HG03565 (cell line): ENCODE results near the gene TEX2.

Experiments used
- ATAC-seq: cut with Tn5 transposase; IDR thresholded peaks from one replicate; pipeline ENCODE4 v1.9.1; 2021; ENCODE audit warnings: mild to moderate bottlenecking, moderate library complexity; ENCODE audit not compliant: unreplicated experiment

TEX2 gene

DNA sequence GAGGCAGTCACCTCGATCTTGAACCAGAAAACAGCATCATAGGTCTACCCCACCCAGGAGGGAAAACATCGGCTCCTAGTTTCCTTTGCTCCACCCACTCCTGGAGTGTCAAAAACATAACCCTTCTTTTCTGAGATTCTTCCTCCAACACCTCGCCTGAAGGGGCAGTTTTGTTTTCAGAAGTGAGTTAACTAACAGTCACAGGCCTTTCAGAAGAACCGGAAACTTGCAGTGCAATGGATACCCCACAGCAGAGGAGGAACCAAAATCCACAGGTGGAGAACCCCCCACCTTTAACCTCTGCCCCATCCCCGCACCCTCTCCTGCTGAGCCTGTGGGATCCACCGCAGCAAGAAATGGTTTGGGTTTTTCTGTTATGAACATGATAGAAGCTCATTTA is 7.8 kb upstream of the TEX2 start:
- ATAC-seq = no peak

DNA sequence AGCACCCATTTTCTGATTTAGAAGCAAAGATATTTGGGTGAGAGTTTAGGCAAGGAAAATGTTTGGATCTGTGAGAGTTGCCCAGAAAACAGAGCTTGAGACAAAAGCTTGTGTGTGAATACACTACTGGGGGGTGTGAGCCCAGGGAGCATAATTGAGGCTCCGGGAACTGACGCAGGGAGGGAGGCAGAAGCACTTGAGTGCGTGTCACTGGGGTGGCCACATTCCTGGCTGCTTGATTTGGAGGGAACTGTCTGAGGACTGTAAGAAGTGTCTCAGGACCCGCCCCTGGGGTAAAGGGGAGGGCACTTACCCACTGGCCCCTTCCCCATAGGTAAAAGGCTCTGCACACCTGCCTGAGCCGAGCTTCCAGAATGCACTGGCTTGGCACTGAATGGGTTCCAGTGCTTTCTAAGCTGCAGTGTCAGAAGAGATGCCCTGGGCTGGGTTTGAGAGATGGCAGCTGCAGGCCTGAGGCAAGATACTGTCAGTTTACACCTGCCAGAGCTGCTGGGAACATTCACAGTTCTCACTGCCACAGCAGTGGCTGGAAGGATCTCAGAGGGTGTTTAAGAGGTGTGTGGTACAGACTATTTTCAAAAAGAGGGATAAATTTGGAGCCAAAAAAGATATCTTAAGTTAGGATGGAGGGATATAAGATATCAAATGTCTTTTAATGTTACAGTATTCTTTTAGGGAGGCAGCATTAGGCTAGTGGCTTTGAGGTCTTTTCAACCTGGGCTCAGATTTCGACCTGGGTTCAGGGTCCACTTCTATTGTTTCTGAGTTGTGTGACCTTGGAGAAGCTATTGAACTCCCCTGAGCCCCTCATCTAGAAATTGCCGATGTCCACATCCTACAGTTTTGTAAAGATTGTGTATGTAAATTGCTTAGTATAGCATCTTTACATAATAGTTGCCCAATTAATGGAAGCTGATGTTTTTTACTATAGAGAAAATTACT is 6.9 kb upstream of the TEX2 start:
- ATAC-seq = no peak

GRCh38 chr17:64264891-64265290 is 1.8 kb upstream of the TEX2 start:
- ATAC-seq = no peak

DNA sequence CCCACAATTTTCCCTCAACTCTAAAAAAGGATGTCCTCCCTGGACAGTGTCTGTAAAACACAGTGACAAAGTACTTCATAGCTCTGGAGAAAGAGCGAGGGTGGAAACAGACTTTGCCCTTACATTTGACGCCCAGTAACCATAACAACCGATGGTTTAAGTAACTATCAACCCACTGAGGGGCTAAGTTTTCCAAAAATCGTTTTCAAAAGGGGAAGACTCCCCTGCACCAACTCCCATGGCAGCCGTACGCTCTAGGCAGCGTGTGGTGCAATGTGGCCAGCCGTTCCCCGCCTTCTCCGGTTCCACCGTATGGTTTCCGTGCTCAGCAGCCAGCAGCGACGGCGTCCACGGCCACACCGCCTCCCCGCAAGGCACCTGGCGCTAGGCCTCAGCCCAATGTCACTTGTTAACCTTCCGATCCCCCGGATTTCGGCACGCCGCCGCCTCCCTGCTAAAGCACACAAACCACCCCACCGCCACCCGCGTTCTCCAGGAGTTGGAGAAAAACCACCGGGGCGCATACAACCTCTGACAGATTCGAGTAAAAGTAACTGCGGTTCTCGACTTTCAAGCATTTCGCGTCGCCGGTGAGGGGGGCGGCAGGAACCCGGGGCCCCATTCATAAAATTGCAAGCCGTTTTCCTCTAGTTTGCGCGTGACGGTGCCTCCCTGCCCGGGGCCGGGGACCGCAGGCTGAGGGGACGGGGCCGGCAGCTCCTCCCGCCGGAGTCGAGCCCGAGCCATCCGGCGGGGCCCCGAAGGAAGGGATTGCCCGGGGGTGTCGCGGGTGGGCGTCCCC is 661 bp downstream of the TEX2 start:
- ATAC-seq = peak; percentile 7

DNA sequence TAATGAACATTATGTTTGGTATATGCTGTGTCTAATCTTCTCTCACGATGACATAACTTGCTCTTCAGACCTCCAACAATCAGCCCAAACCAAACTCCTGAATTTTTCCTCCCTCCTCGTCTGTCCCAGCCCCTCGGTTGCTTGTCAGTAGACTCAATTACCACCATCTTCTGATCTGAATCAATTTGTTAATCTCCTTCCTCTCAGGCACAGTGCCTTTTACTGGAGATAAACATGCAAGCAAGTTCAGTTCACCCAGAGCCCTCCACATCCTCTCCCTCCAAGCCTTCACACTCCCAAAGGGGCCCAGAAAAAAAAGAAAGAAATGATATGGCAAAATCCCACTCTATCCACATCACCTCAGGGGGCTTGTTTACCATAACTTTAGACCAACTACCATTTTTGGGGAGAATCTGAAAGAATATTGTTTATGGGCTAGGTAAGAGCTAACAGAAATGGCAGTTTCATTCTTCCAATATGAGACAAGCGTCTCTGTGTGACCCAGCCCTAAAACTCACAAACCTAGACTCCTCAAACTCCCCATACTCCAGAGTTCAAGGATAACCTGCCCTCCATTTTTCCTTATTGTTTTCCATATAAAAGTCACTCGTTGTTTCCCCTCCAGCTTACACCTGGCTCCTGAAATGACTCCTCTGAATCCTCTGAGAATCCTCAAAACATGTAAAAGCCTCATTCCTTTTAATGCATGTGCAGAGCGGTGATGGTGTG is 1.5 kb downstream of the TEX2 start:
- ATAC-seq = no peak

DNA sequence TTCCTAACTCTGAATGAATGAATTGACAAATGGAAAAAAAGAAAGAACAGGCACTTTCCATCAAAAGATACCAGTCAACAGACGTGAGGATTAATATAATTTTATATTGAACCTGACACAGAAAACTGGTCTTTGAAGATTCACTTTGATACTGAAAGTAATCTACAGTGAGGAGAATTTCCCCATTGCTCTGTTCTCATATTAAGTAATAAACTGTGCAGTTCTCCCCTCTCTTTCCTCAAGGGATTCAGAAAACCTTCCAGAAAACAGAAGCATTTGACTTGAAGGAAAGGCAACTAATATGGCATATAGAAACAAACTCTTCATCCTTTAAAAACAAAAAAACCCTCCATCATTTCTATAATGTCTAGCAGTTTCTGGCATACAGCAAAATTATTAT is 2.2 kb downstream of the TEX2 start:
- no peak for ATAC-seq

DNA sequence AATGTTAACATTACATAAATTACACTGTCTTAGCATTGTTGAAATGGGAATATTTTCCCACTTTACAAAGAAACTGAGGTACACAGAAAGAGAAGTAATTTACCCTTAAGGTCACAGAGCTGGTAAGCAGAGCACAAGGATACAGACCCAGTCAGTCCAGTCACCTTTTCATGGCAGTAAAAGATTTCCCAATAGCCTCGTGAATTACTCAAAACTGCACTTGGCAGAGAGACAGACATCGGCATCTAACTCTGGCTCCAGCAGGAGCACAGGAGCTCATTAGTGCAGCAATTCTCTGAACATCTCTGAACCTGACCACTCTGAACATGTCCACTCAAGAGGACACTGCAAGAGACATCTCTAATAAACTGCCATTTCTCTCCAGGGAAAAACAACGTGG is 3.1 kb downstream of the TEX2 start:
- no peak for ATAC-seq

GRCh38 chr17:64259426-64259825 is 3.6 kb downstream of the TEX2 start:
- ATAC-seq = no peak

DNA sequence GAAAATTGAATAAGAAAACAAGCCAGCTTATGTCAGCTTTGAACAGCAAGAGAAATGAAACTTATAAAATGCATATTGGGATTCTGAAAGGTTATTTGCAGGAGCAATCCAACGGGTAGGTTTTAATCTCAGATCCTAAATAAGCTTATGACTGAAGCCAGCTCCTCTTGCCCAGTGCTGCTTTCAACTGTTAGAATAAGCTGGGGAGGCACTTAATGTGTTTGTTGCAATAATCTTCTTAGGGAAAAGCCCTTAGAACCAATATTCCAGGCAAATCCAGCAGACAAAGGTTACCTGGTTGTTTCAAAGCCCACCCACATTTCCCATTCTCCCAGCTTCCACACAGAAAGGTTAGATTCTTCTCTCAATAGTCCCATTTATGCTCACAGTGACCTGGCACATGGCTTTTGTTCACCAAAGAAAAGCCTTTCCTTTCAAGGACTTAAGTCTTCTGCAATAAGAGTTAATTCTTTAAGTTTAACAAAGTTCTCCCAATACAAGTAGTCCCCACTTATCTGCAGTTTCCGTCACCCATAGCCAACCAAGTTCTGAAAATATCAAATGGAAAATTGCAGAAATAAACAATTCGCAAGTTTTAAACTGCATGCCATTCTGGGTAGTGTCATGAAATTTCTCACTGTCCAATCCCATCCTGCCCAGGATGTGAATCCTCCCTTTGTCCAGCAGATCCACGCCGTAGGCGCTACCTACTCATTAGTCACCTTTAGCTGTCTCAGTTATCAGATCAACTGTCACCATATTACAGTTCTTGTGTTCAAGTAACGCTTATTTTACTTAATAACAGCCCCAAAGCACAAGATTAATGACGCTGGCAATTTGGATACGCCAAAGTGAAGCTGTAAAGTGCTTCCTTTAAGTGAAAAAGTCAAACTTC is 5.9 kb downstream of the TEX2 start:
- ATAC-seq = no peak

GRCh38 chr17:64255764-64256163 is 7.3 kb downstream of the TEX2 start:
- ATAC-seq = no peak

- ATAC-seq = no peak
Measured at GRCh38 chr17:64254755-64255154, 8.3 kb downstream of the TEX2 start.

DNA sequence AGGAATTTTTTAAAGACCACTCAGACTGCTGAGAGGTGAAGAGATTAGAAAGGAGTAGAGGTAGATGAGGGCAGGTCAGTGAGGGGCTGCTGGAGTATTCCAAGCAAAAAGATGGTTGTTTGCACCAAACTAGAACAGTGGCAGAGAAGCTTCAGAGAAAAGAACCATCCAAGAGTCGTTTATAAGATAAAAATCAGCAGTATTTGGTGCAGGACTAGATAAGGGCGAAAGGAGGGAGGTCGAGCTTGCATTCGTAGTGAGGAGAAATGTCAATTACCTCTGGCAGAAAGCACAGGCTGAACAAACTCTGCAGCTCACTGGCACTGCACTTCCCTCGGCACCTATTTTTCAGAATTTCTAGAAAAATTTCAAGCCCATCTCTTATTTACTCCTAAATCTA is 9.6 kb downstream of the TEX2 start:
- ATAC-seq = no peak

DNA sequence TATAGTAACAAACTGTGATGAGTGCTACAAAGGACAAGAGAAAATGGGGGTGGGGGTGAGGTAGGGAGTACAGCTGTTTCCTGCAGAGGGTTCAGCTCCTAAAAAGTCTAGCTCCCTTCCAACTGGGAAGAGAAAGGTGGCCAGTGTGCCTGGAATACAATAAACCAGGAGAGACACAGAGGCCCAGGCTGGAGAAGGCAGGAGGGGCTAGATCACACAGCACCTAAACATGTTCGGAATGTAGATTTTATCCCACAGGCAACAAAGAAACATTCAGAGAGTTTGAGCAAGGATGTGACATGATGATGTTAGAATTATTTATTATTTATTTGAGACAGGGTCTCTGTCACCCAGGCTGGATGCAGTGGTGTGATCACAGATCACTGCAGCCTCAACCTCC is 10.2 kb downstream of the TEX2 start:
- no peak for ATAC-seq

DNA sequence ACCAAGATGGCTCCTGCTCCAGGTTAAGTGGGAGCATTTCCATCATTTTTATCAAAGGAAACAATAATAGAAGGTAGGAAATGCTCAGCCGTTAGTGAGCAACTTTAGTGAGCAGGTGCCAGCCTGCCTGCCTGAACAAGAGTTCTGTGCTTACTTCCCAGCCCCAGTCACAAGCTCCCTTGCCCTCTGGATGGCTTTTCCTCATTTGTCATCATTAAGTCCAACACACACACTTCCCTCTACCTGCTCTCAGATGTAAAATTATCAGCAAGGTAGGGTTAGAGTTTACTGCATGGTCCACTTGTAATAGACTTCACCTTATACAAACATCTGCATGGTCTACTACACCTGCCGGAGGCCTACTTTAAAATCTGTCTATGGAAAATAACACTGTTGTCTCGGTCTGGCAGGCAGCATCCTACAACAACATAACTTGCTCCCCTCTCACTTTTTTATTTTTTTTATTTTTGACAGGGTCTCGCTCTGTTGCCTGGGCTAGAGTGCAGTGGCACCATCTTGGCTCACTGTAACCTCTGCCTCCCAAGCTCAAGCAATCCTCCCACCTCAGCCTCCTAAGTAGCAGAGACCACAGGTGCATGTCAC is 12.7 kb downstream of the TEX2 start:
- no peak for ATAC-seq

- ATAC-seq = no peak
Measured at GRCh38 chr17:64247836-64248235, 15.2 kb downstream of the TEX2 start.

GRCh38 chr17:64245218-64246145 is 17.6 kb downstream of the TEX2 start:
- no peak for ATAC-seq

DNA sequence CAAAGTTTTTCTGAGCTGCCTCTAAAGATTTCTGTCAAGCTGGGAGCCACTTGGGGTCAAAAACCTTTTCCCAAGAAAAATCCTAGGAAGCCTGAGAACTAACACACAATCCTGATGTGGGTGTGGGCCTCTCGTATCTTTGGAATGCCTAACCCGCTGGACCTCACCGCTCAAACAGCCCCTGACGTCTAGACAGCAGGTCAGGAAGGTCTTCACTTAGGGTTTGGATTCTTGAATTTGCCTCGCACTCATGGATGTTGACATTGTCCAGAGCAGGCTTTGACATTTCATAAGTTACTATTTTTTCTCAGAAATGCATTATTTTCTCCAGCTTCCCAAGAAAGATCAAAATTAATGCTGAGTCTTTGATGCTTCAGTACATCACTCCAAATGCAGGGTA is 18.9 kb downstream of the TEX2 start:
- ATAC-seq = no peak

GRCh38 chr17:64243340-64243739 is 19.7 kb downstream of the TEX2 start:
- no peak for ATAC-seq

DNA sequence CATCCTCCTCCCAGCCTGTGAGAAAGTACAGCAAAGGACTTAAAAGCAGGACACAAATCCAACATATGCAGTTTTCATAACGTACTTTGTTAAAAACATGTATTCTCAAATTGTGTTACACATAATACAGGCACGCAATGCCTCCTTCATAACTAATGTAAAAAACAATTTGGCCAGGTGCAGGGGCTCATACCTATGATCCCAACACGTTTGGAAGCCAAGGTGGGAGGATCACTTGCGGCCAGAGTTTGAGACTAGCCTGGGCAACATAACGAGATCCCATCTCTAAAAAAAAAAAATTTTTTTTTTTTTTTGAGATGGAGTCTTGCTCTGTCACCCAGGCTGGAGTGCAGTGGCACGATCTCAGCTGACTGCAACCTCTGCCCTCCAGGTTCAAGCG is 20.4 kb downstream of the TEX2 start:
- no peak for ATAC-seq
